Skin of body (tissue), 2 donors: ENCODE results near the gene LHCGR. TPM values are rescaled to one million over a fixed set of nuclear protein-coding genes. Genes with fewer than 3 reads are reported as not detected.
"Not testable (repeated sequence)": the region's sequence is repeated elsewhere in the genome, so short reads cannot be mapped to it uniquely, and the experiment has no call there.

ENCODE experiments used
- DNase-seq: peaks from one replicate; lab custom pipeline; 2025; lab: John Stamatoyannopoulos, UW
- total RNA-seq: library from RNA; depleted of rRNA; stranded (reverse); fragments of >200 nt; gene quantifications from one replicate; pipeline ENCODE4 v1.2.3, GENCODE V29; 2014

LHCGR gene
- total RNA-seq, 1 donor from 2014 or later: 1.5 TPM

GRCh38 chr2:48709096-48710034, 46.2 kb downstream of the LHCGR start:
- DNase-seq: no peak

- DNase-seq: no peak
Observed at GRCh38 chr2:48707466-48707865, 48.1 kb downstream of the LHCGR start.

DNA sequence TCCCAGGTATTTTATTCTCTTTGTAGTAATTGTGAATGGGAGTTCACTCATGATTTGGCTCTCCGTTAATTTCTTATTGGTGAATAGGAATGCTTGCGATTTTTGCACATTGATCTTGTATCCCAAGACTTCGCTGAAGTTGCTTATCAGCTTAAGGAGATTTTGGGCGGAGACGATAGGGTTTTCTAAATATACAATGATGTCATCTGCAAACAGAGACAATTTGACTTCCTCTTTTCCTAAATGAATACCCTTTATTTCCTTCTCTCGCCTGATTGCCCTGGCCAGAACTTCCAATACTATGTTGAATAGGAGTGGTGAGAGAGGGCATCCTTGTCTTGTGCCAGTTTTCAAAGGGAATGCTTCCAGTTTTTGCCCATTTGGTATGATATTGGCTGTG, 51.9 kb downstream of the LHCGR start:
- not testable (repeated sequence) for DNase-seq

DNA sequence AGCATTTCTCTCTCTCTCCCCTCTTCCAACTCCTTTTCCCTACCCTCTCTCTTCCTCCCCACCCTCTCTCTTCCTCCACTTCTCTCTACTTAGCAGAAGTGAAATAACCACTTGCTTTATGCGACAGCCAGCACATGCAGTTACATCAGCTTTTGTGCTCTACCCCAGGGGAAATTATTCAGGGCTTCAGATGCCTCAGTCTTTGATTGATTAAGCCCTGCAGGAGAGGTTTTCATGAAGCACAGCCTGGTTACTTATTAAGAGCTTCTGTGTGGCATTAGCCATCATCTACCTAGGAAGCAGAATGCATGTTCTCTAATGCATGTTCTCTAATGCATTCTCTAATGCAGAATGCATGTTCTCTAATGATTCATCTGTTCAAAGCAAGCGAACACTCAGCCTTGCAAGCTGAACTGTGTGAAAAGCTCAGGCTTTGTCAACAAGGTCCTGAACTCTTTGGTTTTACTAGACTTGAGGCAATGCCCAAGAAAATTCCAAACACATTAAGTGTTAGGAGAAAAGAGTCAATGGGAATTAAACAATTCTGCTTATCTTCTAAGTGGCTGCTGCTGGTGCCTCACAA, 56.1 kb downstream of the LHCGR start:
- no peak for DNase-seq

- DNase-seq: no peak
Observed at GRCh38 chr2:48696881-48697280, 58.6 kb downstream of the LHCGR start.

DNA sequence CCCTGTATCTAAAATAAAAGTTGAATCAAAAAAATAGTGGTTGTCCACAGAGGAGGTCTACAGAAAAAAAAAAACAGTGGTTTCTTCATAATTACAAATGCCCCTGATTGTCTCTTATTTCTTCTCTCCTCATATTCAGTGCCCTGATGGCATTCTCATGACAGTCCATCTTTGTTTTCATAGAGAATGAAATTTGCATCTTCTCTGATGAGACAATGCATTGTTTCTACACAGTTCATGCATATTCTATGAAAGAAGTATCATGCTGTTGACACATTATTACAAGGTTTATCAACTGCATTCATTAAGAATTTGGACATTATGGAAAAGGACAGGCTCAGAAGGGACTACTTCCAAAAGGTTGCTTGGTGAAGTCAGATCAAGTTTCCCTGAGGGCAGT, 59.5 kb downstream of the LHCGR start:
- no peak for DNase-seq

GRCh38 chr2:48694149-48694548, 61.4 kb downstream of the LHCGR start:
- DNase-seq: no peak

GRCh38 chr2:48693645-48694044, 61.9 kb downstream of the LHCGR start:
- no peak for DNase-seq

GRCh38 chr2:48693066-48693465, 62.5 kb downstream of the LHCGR start:
- no peak for DNase-seq

GRCh38 chr2:48691935-48692691, 63.4 kb downstream of the LHCGR start:
- DNase-seq: no peak

- no peak for DNase-seq
Observed at GRCh38 chr2:48685126-48685525, 70.4 kb downstream of the LHCGR start.

- no peak for DNase-seq
Observed at GRCh38 chr2:48677450-48677849, 78.1 kb downstream of the LHCGR start.

DNA sequence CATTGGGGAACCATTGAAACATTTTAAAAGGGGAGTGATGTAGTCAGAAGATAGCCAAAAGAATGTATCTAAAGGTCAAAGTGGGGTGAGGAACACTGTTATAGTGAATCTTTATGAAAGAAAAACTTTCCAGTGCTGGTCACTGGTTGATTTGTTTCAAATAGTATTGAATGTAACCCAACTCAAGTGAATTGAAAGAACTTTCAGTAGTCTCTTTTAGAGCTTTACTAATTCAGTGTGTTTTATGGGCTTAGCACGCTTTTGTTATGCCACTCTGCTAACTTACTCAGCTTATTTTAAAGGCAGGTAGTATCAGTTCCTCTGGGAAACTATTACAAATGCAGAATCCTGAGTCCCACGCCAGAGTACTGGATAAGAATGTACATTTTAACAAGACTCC, 80.6 kb downstream of the LHCGR start:
- no peak for DNase-seq

DNA sequence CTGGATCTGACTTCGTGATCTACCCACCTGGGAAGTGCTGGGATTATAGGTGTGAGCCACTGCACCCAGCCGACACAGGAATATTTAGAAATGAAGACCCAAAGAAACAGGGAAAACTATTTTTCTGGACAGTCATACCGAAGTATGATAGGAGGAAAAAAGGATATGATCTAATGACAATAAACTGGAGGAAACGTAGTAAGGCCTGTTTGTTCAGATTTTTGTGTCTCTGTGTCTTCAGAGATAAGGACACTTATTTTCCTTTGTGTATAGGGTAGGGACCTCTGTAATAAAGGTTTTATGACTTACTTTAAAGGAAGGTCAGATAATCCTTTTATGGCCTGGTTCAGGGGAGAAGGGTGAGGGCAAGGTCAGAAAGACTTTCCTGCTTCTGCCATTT, 81.9 kb downstream of the LHCGR start:
- DNase-seq: no peak

GRCh38 chr2:48668992-48669391, 86.5 kb downstream of the LHCGR start:
- no peak for DNase-seq

DNA sequence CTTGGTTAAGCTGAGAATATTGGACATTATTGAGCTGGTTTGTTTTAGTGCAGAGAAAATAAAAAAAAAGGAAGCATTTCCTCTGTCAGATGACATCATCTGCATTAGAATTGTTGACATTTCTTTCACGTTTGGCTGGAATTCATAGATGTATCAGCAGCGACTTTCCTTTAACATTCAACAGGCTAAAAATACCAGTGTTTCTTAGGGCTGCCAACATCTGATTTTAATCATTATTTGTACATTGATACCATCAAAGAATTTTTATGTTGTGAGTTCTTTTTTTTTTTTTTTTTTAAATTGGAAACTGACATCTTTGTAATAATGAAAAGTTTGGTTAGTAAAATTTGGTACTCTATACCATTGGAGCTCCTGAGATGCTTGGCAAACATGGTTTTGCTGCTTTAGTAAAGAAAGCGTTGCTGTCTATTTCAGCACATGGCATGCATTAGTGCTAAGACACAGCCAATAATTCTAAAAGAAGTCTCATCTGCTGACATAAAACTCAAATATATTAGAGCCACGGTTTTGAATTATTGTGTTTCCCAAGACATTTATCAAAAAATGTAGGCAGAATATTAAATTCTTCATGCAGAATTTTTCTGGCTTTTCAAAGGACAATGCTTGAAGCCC, 104.2 kb downstream of the LHCGR start:
- peak; percentile 84 for DNase-seq

DNA sequence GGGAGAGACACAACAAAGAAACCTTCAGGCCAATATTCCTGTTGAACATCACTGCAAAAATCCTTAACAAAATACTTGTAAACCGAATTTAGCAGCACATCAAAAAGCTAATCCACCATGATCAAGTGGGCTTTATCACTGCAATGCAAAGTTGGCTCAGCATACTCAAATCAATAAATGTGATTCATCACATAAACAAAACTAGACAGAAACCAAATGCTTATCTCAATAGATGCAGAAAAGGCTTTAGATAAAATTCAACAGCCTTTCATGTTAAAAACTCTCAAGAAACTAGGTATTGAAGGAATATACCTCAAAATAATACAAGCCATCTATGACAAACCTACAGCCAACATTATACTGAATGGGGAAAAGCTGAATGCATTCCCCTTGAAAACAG, 117.3 kb downstream of the LHCGR start:
- no peak for DNase-seq
